ENCODE measurements around the gene GPR35. TPM values are rescaled to one million over a fixed set of nuclear protein-coding genes. Genes with fewer than 3 reads are reported as not detected.

Gene GPR35
- total and polyA plus RNA-seq, 2 of the 13 experiments (the other 11 are each of a cell fraction or from before 2014, with no cell fraction given): 27.1 to 44.2 TPM

GRCh38 chr2:240603846-240604245 is 21.4 kb upstream of the GPR35 start (continued):
- TF ChIP-seq IRF2 (CRISPR knock-in tag; IDR thresholded peaks at IDR 0.05): no peak
- TF ChIP-seq ZNF329 (CRISPR knock-in tag; IDR thresholded peaks at IDR 0.05; ENCODE audit: low read depth): no peak
- TF ChIP-seq ZNF83 (CRISPR knock-in tag; IDR thresholded peaks at IDR 0.05; ENCODE audit: borderline replicate concordance): no peak
- TF ChIP-seq TBX2 (CRISPR knock-in tag; IDR thresholded peaks at IDR 0.05; ENCODE audit: borderline replicate concordance): no peak
- no peak for TF ChIP-seq HMGXB4 (CRISPR knock-in tag; IDR thresholded peaks at IDR 0.05; ENCODE audit: borderline replicate concordance in 1 of 2, low read depth in 1 of 2)
- TF ChIP-seq MAZ (IDR thresholded peaks at IDR 0.05; ENCODE audit: borderline replicate concordance, low read depth, low read length): no peak
- TF ChIP-seq MAZ (CRISPR knock-in tag; IDR thresholded peaks at IDR 0.05; ENCODE audit: low read depth): no peak
- TF ChIP-seq ZNF451 (CRISPR knock-in tag; IDR thresholded peaks at IDR 0.05): no peak
- no peak for TF ChIP-seq NAIF1 (CRISPR knock-in tag; IDR thresholded peaks at IDR 0.05; ENCODE audit: borderline replicate concordance)
- TF ChIP-seq ZMYM4 (CRISPR knock-in tag; IDR thresholded peaks at IDR 0.05): no peak
- TF ChIP-seq ZUFSP (CRISPR knock-in tag; IDR thresholded peaks at IDR 0.05; ENCODE audit: borderline replicate concordance): 0 out of 2 replicates have a peak, but pooled peaks have one; percentile 65
- no peak for TF ChIP-seq CERS6 (CRISPR knock-in tag; IDR thresholded peaks at IDR 0.05)
- TF ChIP-seq LCORL (IDR thresholded peaks at IDR 0.05): no peak
- no peak for TF ChIP-seq LCORL (CRISPR knock-in tag; IDR thresholded peaks at IDR 0.05)
- no peak for TF ChIP-seq ZBTB1 (CRISPR knock-in tag; IDR thresholded peaks at IDR 0.05; ENCODE audit: borderline replicate concordance)
- TF ChIP-seq DRAP1 (CRISPR knock-in tag; IDR thresholded peaks at IDR 0.05): no peak
- no peak for TF ChIP-seq ZNF766 (CRISPR knock-in tag; IDR thresholded peaks at IDR 0.05; ENCODE audit: borderline replicate concordance)
- no peak for TF ChIP-seq ZNF839 (CRISPR knock-in tag; IDR thresholded peaks at IDR 0.05; ENCODE audit: borderline replicate concordance)
- TF ChIP-seq ELF1 (CRISPR knock-in tag; IDR thresholded peaks at IDR 0.05): no peak
- TF ChIP-seq RXRA (CRISPR knock-in tag; IDR thresholded peaks at IDR 0.05): 0 out of 2 replicates have a peak, but pooled peaks have one; percentile 13
- TF ChIP-seq ZSCAN25 (CRISPR knock-in tag; IDR thresholded peaks at IDR 0.05): no peak
- TF ChIP-seq MXI1 (IDR thresholded peaks at IDR 0.05; ENCODE audit: borderline replicate concordance, low read depth, low read length): no peak
- TF ChIP-seq AGO2 (optimal IDR thresholded peaks at IDR 0.05; ENCODE audit: low read depth, low read length): peak; percentile 54
- TF ChIP-seq ZFP91 (CRISPR knock-in tag; IDR thresholded peaks at IDR 0.05; ENCODE audit: borderline replicate concordance): peak; percentile 17; the same call in 1 of the 2 replicates
